MM.1S (cell line): ENCODE data around the gene SSBP3.

Source experiments
- DNase-seq: peaks from one replicate; pipeline ENCODE4 v3.0.0-alpha.2; 2015
- H2AFZ ChIP-seq: fragments of 300-600 bp; sonication (generic); 2 replicates; pipeline ENCODE4 v1.6.0; 2016; ENCODE audit warnings: antibody characterized with exemption, low read length
- H3F3A ChIP-seq: fragments of 300-600 bp; sonication (generic); 2 replicates; pipeline ENCODE4 v1.6.1; 2016; ENCODE audit warnings: mild to moderate bottlenecking, antibody characterized with exemption, low read length, moderate library complexity, mixed read lengths; ENCODE audit not compliant: insufficient read depth
- H3K27ac ChIP-seq: fragments of 300-600 bp; sonication (generic); 2 replicates; pipeline ENCODE4 v1.5.1; 2016; ENCODE audit warnings: mild to moderate bottlenecking, low read length
- H3K27me3 ChIP-seq: fragments of 300-600 bp; sonication (generic); replicated peaks from 2 replicates; pipeline ENCODE4 v1.6.0; 2016; ENCODE audit warnings: low read length; ENCODE audit not compliant: insufficient read depth
- H3K36me3 ChIP-seq: fragments of 300-600 bp; sonication (generic); replicated peaks from 2 replicates; pipeline ENCODE4 v1.6.1; 2016; ENCODE audit warnings: mild to moderate bottlenecking, low read length, mixed read lengths; ENCODE audit not compliant: insufficient read depth
- H3K4me1 ChIP-seq: fragments of 300-600 bp; sonication (generic); 2 replicates; pipeline ENCODE4 v1.6.1; 2016; ENCODE audit warnings: low read length, mixed read lengths
- H3K4me2 ChIP-seq: fragments of 300-600 bp; sonication (generic); 2 replicates; pipeline ENCODE4 v1.6.0; 2016; ENCODE audit warnings: low read depth, low read length
- H3K4me3 ChIP-seq: fragments of 300-600 bp; sonication (generic); 2 replicates; pipeline ENCODE4 v1.5.1; 2016; ENCODE audit warnings: low read length, mixed read lengths
- H3K79me2 ChIP-seq: fragments of 300-600 bp; sonication (generic); 2 replicates; pipeline ENCODE4 v1.6.1; 2016; ENCODE audit warnings: mixed run types, low read length, mixed read lengths
- H3K9ac ChIP-seq: fragments of 300-600 bp; sonication (generic); 2 replicates; pipeline ENCODE4 v1.6.1; 2016; ENCODE audit warnings: low read length, mixed read lengths
- H3K9me2 ChIP-seq: fragments of 300-600 bp; sonication (generic); replicated peaks from 2 replicates; pipeline ENCODE4 v1.6.1; 2016; ENCODE audit warnings: mild to moderate bottlenecking, low read length, mixed read lengths; ENCODE audit not compliant: insufficient read depth
- H3K9me3 ChIP-seq: fragments of 300-600 bp; sonication (generic); replicated peaks from 2 replicates; pipeline ENCODE4 v1.6.1; 2016; ENCODE audit warnings: mild to moderate bottlenecking, low read length, mixed read lengths; ENCODE audit not compliant: insufficient read depth
- H4K20me1 ChIP-seq: fragments of 300-600 bp; sonication (generic); 2 replicates; pipeline ENCODE4 v1.6.1; 2016; ENCODE audit warnings: mild to moderate bottlenecking, low read length, moderate library complexity, mixed read lengths; ENCODE audit not compliant: insufficient read depth
- EZH2 ChIP-seq: fragments of 300-600 bp; sonication (generic); optimal IDR thresholded peaks from 2 replicates; pipeline ENCODE3; 2017; ENCODE audit warnings: low read depth, mild to moderate bottlenecking, antibody characterized with exemption, low read length, mixed read lengths
- EZH2phosphoT487 ChIP-seq: fragments of 300-600 bp; sonication (generic); IDR thresholded peaks from 2 replicates; pipeline ENCODE4 v1.6.1; 2018; ENCODE audit warnings: antibody characterized with exemption, low read length
- TF ChIP-seq, protein P1 (sequence below): fragments of 300-600 bp; sonication (generic); IDR thresholded peaks from 2 replicates; pipeline ENCODE4 v1.5.1; 2016; ENCODE audit warnings: antibody characterized with exemption, low read length, mixed read lengths

SSBP3 gene

DNA sequence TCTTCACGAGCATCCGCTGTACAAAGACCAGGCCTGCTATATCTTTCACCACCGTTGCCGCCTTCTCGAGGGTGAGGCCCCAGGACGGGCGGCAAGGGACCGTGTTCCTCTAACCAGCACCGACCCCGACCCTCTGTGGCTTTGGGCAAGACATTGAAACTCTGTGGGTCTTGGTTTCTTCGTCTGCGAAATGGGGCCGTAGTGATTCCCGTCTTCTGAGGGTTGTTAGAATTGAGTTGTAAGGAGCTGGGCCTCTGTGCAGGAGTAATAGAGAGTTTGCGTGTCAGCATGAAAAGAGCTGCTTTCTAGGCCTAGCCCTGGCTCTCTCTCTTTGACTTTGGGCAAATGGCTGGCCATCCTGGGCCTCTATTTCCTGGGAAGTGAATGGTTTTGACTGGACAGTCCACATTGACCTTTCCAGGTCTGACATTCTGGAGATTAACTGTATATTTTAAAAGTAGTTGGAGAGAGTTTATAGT, 205.6 kb downstream of the SSBP3 start:
- peak overlapping the region; percentile 79 for H3K4me2 ChIP-seq
- peak overlapping the region; percentile 97 for H3K4me3 ChIP-seq
- H3K27ac ChIP-seq: peak overlapping the region; percentile 49; the same call in 1 of the 2 replicates
- TF ChIP-seq EZH2 (no peak), EZH2phosphoT487 (no peak)
- TF ChIP-seq, protein P1, sequence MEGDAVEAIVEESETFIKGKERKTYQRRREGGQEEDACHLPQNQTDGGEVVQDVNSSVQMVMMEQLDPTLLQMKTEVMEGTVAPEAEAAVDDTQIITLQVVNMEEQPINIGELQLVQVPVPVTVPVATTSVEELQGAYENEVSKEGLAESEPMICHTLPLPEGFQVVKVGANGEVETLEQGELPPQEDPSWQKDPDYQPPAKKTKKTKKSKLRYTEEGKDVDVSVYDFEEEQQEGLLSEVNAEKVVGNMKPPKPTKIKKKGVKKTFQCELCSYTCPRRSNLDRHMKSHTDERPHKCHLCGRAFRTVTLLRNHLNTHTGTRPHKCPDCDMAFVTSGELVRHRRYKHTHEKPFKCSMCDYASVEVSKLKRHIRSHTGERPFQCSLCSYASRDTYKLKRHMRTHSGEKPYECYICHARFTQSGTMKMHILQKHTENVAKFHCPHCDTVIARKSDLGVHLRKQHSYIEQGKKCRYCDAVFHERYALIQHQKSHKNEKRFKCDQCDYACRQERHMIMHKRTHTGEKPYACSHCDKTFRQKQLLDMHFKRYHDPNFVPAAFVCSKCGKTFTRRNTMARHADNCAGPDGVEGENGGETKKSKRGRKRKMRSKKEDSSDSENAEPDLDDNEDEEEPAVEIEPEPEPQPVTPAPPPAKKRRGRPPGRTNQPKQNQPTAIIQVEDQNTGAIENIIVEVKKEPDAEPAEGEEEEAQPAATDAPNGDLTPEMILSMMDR: no peak
- H3F3A ChIP-seq: no peaks in the 10 kb centered on the region
- H4K20me1 ChIP-seq: no peaks in the 10 kb centered on the region
- no peaks in the 10 kb centered on the region for H3K9me2 ChIP-seq
- peak overlapping the region; percentile 97 for H3K9ac ChIP-seq
- DNase-seq: peak; percentile 18
- no peaks in the 10 kb centered on the region for H3K27me3 ChIP-seq
- no peaks in the 10 kb centered on the region for H3K9me3 ChIP-seq
- peaks cover 62% of the 10 kb centered on the region for H3K79me2 ChIP-seq
- peak overlapping the region; percentile 88 for H2AFZ ChIP-seq
- 0 out of 2 replicates have a peak, but pooled peaks cover 2% of the 10 kb centered on the region for H3K36me3 ChIP-seq
- peaks cover 15% of the 10 kb centered on the region for H3K4me1 ChIP-seq

DNA sequence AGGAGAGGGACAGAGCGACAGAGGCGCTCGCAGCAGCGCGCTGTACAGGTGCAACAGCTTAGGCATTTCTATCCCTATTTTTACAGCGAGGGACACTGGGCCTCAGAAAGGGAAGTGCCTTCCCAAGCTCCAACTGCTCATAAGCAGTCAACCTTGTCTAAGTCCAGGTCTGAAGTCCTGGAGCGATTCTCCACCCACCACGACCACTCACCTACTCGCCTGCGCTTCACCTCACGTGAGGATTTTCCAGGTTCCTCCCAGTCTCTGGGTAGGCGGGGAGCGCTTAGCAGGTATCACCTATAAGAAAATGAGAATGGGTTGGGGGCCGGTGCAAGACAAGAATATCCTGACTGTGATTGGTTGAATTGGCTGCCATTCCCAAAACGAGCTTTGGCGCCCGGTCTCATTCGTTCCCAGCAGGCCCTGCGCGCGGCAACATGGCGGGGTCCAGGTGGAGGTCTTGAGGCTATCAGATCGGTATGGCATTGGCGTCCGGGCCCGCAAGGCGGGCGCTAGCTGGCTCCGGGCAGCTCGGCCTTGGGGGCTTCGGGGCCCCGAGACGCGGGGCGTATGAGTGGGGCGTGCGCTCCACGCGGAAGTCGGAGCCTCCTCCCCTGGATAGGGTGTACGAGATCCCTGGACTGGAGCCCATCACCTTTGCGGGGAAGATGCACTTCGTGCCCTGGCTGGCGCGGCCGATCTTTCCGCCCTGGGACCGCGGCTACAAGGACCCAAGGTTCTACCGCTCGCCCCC, 206.3 kb downstream of the SSBP3 start, which contains the start of the genes CYB5RL and MRPL37:
Gene CYB5RL (minus strand): TSS at position 266 of the 754 bp plus-strand sequence. CDS start 4,414 bp downstream, outside the sequence.
Gene MRPL37 (plus strand): TSS at position 403 of the 754 bp plus-strand sequence. CDS start 77 bp downstream, at position 480.
- Histone ChIP-seq H4K20me1 (no peaks in the 10 kb centered on the region), H3K9me3 (no peaks in the 10 kb centered on the region), H3K27me3 (no peaks in the 10 kb centered on the region), H3K9me2 (no peaks in the 10 kb centered on the region), H3F3A (no peaks in the 10 kb centered on the region), H3K27ac (peak within 1 kb of the TSS; percentile 49; the same call in 1 of the 2 replicates), H2AFZ (peak within 1 kb of the TSS; percentile 88), H3K36me3 (0 out of 2 replicates have a peak, but pooled peaks cover 2% of the 10 kb centered on the region), H3K79me2 (peaks cover 61% of the 10 kb centered on the region), H3K9ac (peak within 1 kb of the TSS; percentile 97), H3K4me3 (peak within 1 kb of the TSS; percentile 97), H3K4me2 (peak within 1 kb of the TSS; percentile 84), H3K4me1 (peaks cover 15% of the 10 kb centered on the region)
- peak; percentile 98 for DNase-seq
- TF ChIP-seq, protein P1: no peak
- TF ChIP-seq EZH2 (no peak), EZH2phosphoT487 (no peak)

DNA sequence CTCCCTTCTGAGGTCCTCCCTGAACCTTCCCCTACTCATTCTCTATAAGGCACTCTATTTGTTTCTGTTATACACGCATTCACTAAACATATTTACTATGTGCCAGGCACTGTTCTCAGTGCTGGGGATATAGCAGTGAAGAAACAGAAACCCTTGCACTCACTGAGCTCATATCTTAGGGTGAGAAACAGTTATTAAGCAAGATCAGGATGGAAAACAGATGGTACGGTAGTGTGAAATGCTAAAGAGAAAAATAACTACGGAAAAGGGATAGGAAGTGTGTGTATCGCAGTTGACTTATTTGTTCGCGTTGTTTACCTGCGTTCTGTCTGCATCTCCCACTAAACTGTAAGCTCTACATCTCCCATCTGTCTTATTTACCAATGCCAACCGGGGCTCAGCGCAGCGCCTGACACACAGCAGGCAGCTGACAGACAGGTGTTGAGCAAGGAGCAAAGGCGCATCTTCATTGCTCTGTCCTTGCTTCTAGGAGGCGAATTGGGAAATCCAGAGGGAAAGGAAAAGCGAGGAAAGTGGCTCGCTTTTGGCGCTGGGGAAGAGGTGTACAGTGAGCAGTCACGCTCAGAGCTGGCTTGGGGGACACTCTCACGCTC, 206.9 kb downstream of the SSBP3 start:
- Histone ChIP-seq H3K27me3 (no peaks in the 10 kb centered on the region), H3K4me2 (peak overlapping the region; percentile 84), H4K20me1 (no peaks in the 10 kb centered on the region), H3K27ac (peak overlapping the region; percentile 4; the same call in 1 of the 2 replicates), H2AFZ (peak overlapping the region; percentile 57), H3K9me2 (no peaks in the 10 kb centered on the region), H3K4me1 (peaks cover 15% of the 10 kb centered on the region), H3K4me3 (peak overlapping the region; percentile 97), H3F3A (no peaks in the 10 kb centered on the region), H3K36me3 (no peaks in the 10 kb centered on the region), H3K9me3 (no peaks in the 10 kb centered on the region), H3K9ac (peak overlapping the region; percentile 97), H3K79me2 (peaks cover 54% of the 10 kb centered on the region)
- DNase-seq: no peak
- TF ChIP-seq EZH2: no peak
- TF ChIP-seq, protein P1: no peak
- no peak for TF ChIP-seq EZH2phosphoT487
